HCT116 (cell line): Measurements from ENCODE around the gene PMM1. TPM values are rescaled to one million over a fixed set of nuclear protein-coding genes. Genes with fewer than 3 reads are reported as not detected.

Experiments
- ATAC-seq: fragments of 200-7000 bp; cut with Tn5 transposase; 2 replicates; pipeline ENCODE4 v1.9.1; 2020; ENCODE audit warnings: mild to moderate bottlenecking, moderate library complexity
- BruUV-seq: library from RNA; stranded (reverse); fragments of 400-500 nt; replicated peaks from 2 replicates; lab custom pipeline; 2021; lab: Mats Ljungman, UMichigan
- CTCF ChIA-PET: fragments of 300-600 bp; sonication (Branson Sonifier 250); formaldehyde crosslinking; loops from one replicate; lab custom pipeline; 2021; ENCODE audit warnings: antibody characterized with exemption; lab: Charles Lee
- POLR2A ChIA-PET: fragments of 300-600, 350-600 bp; sonication (Branson Sonifier 250); formaldehyde crosslinking; loops from one replicate; lab custom pipeline; 2021; ENCODE audit warnings: antibody characterized with exemption; lab: Charles Lee
- RAD21 ChIA-PET, 2 experiments: fragments of 300-600 bp; sonication (Branson Sonifier 250); formaldehyde crosslinking; loops; one replicate each; lab custom pipeline; 2023; ENCODE audit warnings: low total read pairs in 2 of 2; ENCODE audit not compliant: uncharacterized antibody in 2 of 2, unreplicated experiment in 2 of 2, low non-redundant PET in 1 of 2; lab: Charles Lee
- DNase-seq: peaks from one replicate; pipeline ENCODE4 v3.0.0-alpha.2; 2010; ENCODE audit warnings: low read depth, low spot score
- H2AFZ ChIP-seq: fragments of 200-600 bp; shearing (Covaris generic), sonication (generic); 2 replicates; pipeline ENCODE4 v1.6.1; 2017; ENCODE audit warnings: low read depth, mixed run types, mixed read lengths, antibody characterized with exemption, low read length; ENCODE audit not compliant: poor library complexity, severe bottlenecking
- H3K27ac ChIP-seq: 2 replicates; pipeline ENCODE4 v1.5.1; 2012; ENCODE audit warnings: low read depth, low read length
- H3K27me3 ChIP-seq: fragments of 200-600 bp; sonication (generic); 2 replicates; pipeline ENCODE4 v1.6.1; 2016; ENCODE audit warnings: mixed run types, low read length, mixed read lengths; ENCODE audit not compliant: insufficient read depth
- H3K36me3 ChIP-seq, 2 experiments: fragments of 200-500 bp in 1 of 2; fragments of 200-600 bp in 1 of 2; sonication (Bioruptor generic) in 1 of 2; sonication (generic) in 1 of 2; 2 replicates each; pipeline versions ENCODE4 v1.5.1 to v1.6.1; 2014 to 2016; ENCODE audit warnings: low read length in 2 of 2, inconsistent platforms in 1 of 2, mixed read lengths in 1 of 2, mixed run types in 1 of 2; ENCODE audit not compliant: insufficient read depth in 2 of 2, control insufficient read depth in 1 of 2
- H3K4me1 ChIP-seq, 2 experiments: fragments of 200-600 bp in 1 of 2; sonication (generic) in 1 of 2; 2 replicates each; pipeline versions ENCODE4 v1.5.1 to v1.6.1; 2012 to 2017; ENCODE audit warnings: low read length in 2 of 2, inconsistent platforms in 1 of 2, mild to moderate bottlenecking in 1 of 2, mixed read lengths in 1 of 2, mixed run types in 1 of 2, moderate library complexity in 1 of 2; ENCODE audit not compliant: insufficient read depth in 2 of 2, control insufficient read depth in 1 of 2
- H3K4me2 ChIP-seq: fragments of 200-600 bp; sonication (generic); 2 replicates; pipeline ENCODE4 v1.6.1; 2017; ENCODE audit warnings: mixed run types, low read length, mixed read lengths
- H3K4me3 ChIP-seq, 2 experiments: fragments of 200-600 bp in 1 of 2; sonication (generic) in 1 of 2; replicated peaks in 1 of 2; 2 replicates each; pipeline ENCODE4 v1.5.1; 2011 to 2016; ENCODE audit warnings: low read length in 2 of 2, control low read depth in 1 of 2, low read depth in 1 of 2, mild to moderate bottlenecking in 1 of 2, mixed read lengths in 1 of 2, mixed run types in 1 of 2
- H3K79me2 ChIP-seq: fragments of 200-600 bp; sonication (generic); 2 replicates; pipeline ENCODE4 v1.6.1; 2017; ENCODE audit warnings: mild to moderate bottlenecking, mixed run types, low read length, moderate library complexity, mixed read lengths; ENCODE audit not compliant: insufficient read depth
- H3K9ac ChIP-seq: fragments of 200-600 bp; sonication (generic); 2 replicates; pipeline ENCODE4 v1.6.1; 2016; ENCODE audit warnings: low read length, mixed read lengths
- H3K9me2 ChIP-seq: fragments of 200-600 bp; sonication (generic), shearing (Covaris generic); 2 replicates; pipeline ENCODE4 v1.6.1; 2017; ENCODE audit warnings: mixed run types, mild to moderate bottlenecking, moderate library complexity; ENCODE audit not compliant: insufficient read depth
- H3K9me3 ChIP-seq, 2 experiments: fragments of 200-500 bp in 1 of 2; fragments of 200-600 bp in 1 of 2; sonication (Bioruptor generic) in 1 of 2; sonication (generic) in 1 of 2; 2 replicates each; pipeline ENCODE4 v1.6.1; 2014 to 2017; ENCODE audit warnings: low read length in 2 of 2, mixed read lengths in 2 of 2, inconsistent platforms in 1 of 2, low read depth in 1 of 2, mild to moderate bottlenecking in 1 of 2, mixed run types in 1 of 2, moderate library complexity in 1 of 2; ENCODE audit not compliant: control insufficient read depth in 1 of 2, insufficient read depth in 1 of 2
- H4K20me1 ChIP-seq: fragments of 200-600 bp; sonication (generic), shearing (Covaris generic); 2 replicates; pipeline ENCODE4 v1.6.1; 2017; ENCODE audit warnings: mixed run types, mild to moderate bottlenecking, moderate library complexity; ENCODE audit not compliant: insufficient read depth
- CBX3 ChIP-seq: IDR thresholded peaks from 2 replicates; pipeline ENCODE4 v1.6.1; 2012; ENCODE audit warnings: low read depth
- CEBPB ChIP-seq: IDR thresholded peaks from 2 replicates; pipeline ENCODE4 v1.6.1; 2012; ENCODE audit warnings: low read depth
- EGR1 ChIP-seq: IDR thresholded peaks from 2 replicates; pipeline ENCODE4 v1.6.1; 2012; ENCODE audit warnings: low read depth
- EZH2 ChIP-seq: fragments of 200-600 bp; sonication (generic); IDR thresholded peaks from 2 replicates; pipeline ENCODE4 v1.6.1; 2017; ENCODE audit warnings: antibody characterized with exemption, mixed run types
- EZH2phosphoT487 ChIP-seq: fragments of 200-600 bp; IDR thresholded peaks from 2 replicates; pipeline ENCODE4 v1.6.1; 2018; ENCODE audit warnings: antibody characterized with exemption, borderline replicate concordance
- FOSL1 ChIP-seq: IDR thresholded peaks from 2 replicates; pipeline ENCODE4 v1.6.1; 2012; ENCODE audit warnings: low read depth
- POLR2A ChIP-seq: IDR thresholded peaks from 2 replicates; pipeline ENCODE4 v1.7.0; 2011; ENCODE audit warnings: borderline replicate concordance; ENCODE audit not compliant: insufficient read depth, insufficient read length; ENCODE audit errors: extremely low read depth
- RAD21 ChIP-seq: IDR thresholded peaks from 2 replicates; pipeline ENCODE4 v1.6.1; 2012; ENCODE audit warnings: low read depth, mild to moderate bottlenecking
- SP1 ChIP-seq: IDR thresholded peaks from 2 replicates; pipeline ENCODE4 v1.6.1; 2012; ENCODE audit warnings: low read depth
- SRF ChIP-seq: IDR thresholded peaks from 2 replicates; pipeline ENCODE4 v1.6.1; 2012; ENCODE audit warnings: low read depth
- TCF7L2 ChIP-seq: IDR thresholded peaks from 2 replicates; pipeline ENCODE4 v1.7.0; 2011; ENCODE audit warnings: borderline replicate concordance, inconsistent platforms; ENCODE audit not compliant: insufficient read depth, insufficient read length; ENCODE audit errors: extremely low read depth
- YY1 ChIP-seq: IDR thresholded peaks from 2 replicates; pipeline ENCODE4 v1.6.1; 2011; ENCODE audit warnings: low read length, low read depth, moderate library complexity, mild to moderate bottlenecking; ENCODE audit not compliant: insufficient replicate concordance; ENCODE audit errors: extremely low read depth
- ZNF274 ChIP-seq: fragments of 200-500 bp; sonication (Bioruptor generic); IDR thresholded peaks from 2 replicates; pipeline ENCODE4 v1.6.1; 2014; ENCODE audit warnings: mild to moderate bottlenecking, low read depth, low read length, inconsistent platforms
- intact Hi-C: fragments of 100-400 bp; cut with micrococcal nuclease; formaldehyde crosslinking; loops from 2 replicates; pipeline ENCODE4 v1.10.0; 2022
- total RNA-seq: library from RNA; stranded (reverse); gene quantifications from one replicate; pipeline ENCODE4 v1.2.1, GENCODE V29; 2021; ENCODE audit not compliant: unreplicated experiment
- TF ChIP-seq, protein P1 (sequence below): IDR thresholded peaks from 2 replicates; pipeline ENCODE4 v1.6.1; 2011; ENCODE audit warnings: mild to moderate bottlenecking, low read length, moderate library complexity; ENCODE audit not compliant: insufficient replicate concordance; ENCODE audit errors: extremely low read depth
- TF ChIP-seq, protein P2 (sequence below): IDR thresholded peaks from 2 replicates; pipeline ENCODE4 v1.6.1; 2012; ENCODE audit warnings: low read depth
- TF ChIP-seq, protein P3 (sequence below): IDR thresholded peaks from 2 replicates; pipeline ENCODE4 v1.6.1; 2012
- TF ChIP-seq, protein P4 (sequence below): IDR thresholded peaks from 2 replicates; pipeline ENCODE4 v1.6.1; 2012

The PMM1 gene
- total RNA-seq, 1 experiment from 2014 or later = 31.7 TPM

DNA sequence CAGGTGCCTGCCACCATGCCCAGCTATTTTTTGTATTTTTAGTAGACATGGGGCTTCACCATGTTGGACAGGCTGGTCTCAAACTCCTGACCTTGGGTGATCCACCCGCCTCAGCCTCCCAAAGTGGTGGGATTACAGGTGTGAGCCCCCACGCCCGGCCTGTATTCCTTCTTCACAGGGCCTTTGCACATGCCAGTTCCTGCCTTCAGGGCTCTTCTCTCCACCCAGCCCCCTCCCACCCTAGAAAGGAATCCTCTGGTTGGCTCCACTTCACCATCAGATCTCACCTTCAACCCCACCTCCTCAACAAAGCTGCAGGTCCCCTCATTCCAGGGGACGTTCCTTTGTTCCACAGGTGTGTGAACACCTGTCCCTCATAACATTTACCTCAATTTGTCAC is 47.4 kb downstream of the PMM1 start:
- Histone ChIP-seq H3K36me3 (peaks cover 19 to 29% of the 10 kb centered on the region in 2 experiments), H2AFZ (no peak overlapping the region), H3K4me3 (no peak overlapping the region), H3K27ac (no peak overlapping the region), H3K27me3 (no peaks in the 10 kb centered on the region), H3K9ac (no peak overlapping the region), H3K9me3 (no peaks in the 10 kb centered on the region), H3K9me2 (no peaks in the 10 kb centered on the region), H4K20me1 (peaks cover 6% of the 10 kb centered on the region; the same call in 1 of the 2 replicates), H3K4me1 (peaks cover 15 to 25% of the 10 kb centered on the region in 2 experiments), H3K4me2 (peak overlapping the region; percentile 94), H3K79me2 (peaks cover 68% of the 10 kb centered on the region)
- DNase-seq (no peak), ATAC-seq (no peak)
- TF ChIP-seq, protein P1, sequence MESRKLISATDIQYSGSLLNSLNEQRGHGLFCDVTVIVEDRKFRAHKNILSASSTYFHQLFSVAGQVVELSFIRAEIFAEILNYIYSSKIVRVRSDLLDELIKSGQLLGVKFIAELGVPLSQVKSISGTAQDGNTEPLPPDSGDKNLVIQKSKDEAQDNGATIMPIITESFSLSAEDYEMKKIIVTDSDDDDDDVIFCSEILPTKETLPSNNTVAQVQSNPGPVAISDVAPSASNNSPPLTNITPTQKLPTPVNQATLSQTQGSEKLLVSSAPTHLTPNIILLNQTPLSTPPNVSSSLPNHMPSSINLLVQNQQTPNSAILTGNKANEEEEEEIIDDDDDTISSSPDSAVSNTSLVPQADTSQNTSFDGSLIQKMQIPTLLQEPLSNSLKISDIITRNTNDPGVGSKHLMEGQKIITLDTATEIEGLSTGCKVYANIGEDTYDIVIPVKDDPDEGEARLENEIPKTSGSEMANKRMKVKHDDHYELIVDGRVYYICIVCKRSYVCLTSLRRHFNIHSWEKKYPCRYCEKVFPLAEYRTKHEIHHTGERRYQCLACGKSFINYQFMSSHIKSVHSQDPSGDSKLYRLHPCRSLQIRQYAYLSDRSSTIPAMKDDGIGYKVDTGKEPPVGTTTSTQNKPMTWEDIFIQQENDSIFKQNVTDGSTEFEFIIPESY = no peak
- TF ChIP-seq SP1 (no peak), TCF7L2 (no peak), YY1 (no peak), EZH2phosphoT487 (no peak), EGR1 (no peak), RAD21 (no peak), ZNF274 (no peak), FOSL1 (no peak), EZH2 (no peak), SRF (no peak), POLR2A (no peak), CEBPB (no peak), CBX3 (no peak)
- TF ChIP-seq, protein P2, sequence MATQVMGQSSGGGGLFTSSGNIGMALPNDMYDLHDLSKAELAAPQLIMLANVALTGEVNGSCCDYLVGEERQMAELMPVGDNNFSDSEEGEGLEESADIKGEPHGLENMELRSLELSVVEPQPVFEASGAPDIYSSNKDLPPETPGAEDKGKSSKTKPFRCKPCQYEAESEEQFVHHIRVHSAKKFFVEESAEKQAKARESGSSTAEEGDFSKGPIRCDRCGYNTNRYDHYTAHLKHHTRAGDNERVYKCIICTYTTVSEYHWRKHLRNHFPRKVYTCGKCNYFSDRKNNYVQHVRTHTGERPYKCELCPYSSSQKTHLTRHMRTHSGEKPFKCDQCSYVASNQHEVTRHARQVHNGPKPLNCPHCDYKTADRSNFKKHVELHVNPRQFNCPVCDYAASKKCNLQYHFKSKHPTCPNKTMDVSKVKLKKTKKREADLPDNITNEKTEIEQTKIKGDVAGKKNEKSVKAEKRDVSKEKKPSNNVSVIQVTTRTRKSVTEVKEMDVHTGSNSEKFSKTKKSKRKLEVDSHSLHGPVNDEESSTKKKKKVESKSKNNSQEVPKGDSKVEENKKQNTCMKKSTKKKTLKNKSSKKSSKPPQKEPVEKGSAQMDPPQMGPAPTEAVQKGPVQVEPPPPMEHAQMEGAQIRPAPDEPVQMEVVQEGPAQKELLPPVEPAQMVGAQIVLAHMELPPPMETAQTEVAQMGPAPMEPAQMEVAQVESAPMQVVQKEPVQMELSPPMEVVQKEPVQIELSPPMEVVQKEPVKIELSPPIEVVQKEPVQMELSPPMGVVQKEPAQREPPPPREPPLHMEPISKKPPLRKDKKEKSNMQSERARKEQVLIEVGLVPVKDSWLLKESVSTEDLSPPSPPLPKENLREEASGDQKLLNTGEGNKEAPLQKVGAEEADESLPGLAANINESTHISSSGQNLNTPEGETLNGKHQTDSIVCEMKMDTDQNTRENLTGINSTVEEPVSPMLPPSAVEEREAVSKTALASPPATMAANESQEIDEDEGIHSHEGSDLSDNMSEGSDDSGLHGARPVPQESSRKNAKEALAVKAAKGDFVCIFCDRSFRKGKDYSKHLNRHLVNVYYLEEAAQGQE = no peak
- TF ChIP-seq, protein P3, sequence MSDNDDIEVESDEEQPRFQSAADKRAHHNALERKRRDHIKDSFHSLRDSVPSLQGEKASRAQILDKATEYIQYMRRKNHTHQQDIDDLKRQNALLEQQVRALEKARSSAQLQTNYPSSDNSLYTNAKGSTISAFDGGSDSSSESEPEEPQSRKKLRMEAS = no peak
- TF ChIP-seq, protein P4, sequence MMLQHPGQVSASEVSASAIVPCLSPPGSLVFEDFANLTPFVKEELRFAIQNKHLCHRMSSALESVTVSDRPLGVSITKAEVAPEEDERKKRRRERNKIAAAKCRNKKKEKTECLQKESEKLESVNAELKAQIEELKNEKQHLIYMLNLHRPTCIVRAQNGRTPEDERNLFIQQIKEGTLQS = no peak
- RAD21 ChIA-PET = no interaction called here
- intact Hi-C loops = no loop called here
- CTCF ChIA-PET = no interaction called here
- POLR2A ChIA-PET = no interaction called here
- BruUV-seq = no TSS peak
